Vagina (tissue), 2 donors: ENCODE data around the gene AP2B1.

Source experiments
- POLR2A ChIP-seq, 2 donors: fragments of 450-650 bp; IDR thresholded peaks; one replicate each; pipeline ENCODE4 v1.6.1; 2017; ENCODE audit warnings: antibody characterized with exemption in 2 of 2, mild to moderate bottlenecking in 2 of 2, moderate library complexity in 2 of 2
- TF ChIP-seq, protein P1 (sequence below), 3 experiments: fragments of 450-650 bp in 2 of 3; fragments of 200-600 bp in 1 of 3; sonication (generic) in 1 of 3; IDR thresholded peaks; one replicate each; pipeline ENCODE4 v1.5.1; 2017 to 2019; ENCODE audit warnings: antibody characterized with exemption in 3 of 3, mild to moderate bottlenecking in 2 of 3, moderate library complexity in 2 of 3

DNA sequence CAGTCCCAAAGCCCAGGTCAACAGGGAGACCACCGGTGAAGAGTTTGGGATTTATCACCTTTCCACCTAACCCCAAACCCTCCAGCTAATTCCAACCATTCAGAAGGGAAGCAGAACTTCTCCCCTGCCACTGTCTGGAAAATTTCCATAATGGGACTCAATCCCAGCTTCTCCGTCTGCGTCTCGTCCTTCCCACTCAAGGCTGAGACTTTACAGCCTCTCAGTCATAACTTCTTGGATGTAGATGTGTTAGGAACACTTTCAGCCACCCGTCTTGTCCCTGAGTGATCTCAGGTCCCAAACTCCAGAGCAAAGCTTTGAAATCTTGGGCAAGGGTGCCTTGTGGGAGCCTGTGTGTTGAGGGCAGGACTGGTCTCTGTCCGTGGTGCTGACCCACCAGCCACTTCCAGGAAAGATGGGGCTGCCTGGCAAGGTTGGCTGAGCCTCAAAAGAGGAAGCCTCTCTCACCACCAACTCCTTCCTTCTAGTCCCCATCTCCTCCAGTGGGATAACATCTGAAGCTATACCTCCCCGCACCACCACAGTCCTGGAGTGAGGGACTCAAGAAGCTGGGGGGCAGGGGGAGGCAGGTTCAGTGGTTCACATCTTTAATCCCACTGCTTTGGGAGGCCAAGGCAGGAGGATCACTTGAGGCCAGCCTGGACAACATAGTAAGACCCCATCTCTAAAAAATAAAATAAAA is 156.7 kb downstream of the AP2B1 start:
- TF ChIP-seq, protein P1, sequence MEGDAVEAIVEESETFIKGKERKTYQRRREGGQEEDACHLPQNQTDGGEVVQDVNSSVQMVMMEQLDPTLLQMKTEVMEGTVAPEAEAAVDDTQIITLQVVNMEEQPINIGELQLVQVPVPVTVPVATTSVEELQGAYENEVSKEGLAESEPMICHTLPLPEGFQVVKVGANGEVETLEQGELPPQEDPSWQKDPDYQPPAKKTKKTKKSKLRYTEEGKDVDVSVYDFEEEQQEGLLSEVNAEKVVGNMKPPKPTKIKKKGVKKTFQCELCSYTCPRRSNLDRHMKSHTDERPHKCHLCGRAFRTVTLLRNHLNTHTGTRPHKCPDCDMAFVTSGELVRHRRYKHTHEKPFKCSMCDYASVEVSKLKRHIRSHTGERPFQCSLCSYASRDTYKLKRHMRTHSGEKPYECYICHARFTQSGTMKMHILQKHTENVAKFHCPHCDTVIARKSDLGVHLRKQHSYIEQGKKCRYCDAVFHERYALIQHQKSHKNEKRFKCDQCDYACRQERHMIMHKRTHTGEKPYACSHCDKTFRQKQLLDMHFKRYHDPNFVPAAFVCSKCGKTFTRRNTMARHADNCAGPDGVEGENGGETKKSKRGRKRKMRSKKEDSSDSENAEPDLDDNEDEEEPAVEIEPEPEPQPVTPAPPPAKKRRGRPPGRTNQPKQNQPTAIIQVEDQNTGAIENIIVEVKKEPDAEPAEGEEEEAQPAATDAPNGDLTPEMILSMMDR (IDR thresholded peaks at IDR 0.05) = no peak
- no peak for TF ChIP-seq POLR2A (IDR thresholded peaks at IDR 0.05)
